EL (cell line): ENCODE data around the gene HOXC11.
A peak's percentile ranks its signal among the peaks of the same experiment; 100 is the strongest.

Experiments used
- DNase-seq: peaks from one replicate; pipeline ENCODE4 v3.0.0-alpha.2; 2016

The HOXC11 gene

DNA sequence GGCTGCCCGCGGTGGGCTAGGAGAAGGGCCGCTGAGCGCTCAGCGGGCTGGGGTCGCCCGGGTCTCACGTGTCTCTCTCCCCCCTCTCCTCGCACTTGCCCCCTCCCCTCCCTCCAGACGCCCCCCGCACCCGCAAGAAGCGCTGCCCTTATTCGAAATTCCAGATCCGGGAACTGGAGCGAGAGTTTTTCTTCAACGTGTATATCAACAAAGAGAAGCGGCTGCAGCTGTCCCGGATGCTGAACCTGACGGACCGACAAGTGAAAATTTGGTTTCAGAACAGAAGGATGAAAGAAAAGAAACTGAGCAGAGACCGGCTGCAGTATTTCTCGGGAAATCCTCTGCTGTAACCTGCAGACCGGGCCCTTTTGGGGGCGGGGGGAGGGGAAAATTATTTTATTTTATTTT is 2.1 kb downstream of the HOXC11 start:
- DNase-seq: no peak

DNA sequence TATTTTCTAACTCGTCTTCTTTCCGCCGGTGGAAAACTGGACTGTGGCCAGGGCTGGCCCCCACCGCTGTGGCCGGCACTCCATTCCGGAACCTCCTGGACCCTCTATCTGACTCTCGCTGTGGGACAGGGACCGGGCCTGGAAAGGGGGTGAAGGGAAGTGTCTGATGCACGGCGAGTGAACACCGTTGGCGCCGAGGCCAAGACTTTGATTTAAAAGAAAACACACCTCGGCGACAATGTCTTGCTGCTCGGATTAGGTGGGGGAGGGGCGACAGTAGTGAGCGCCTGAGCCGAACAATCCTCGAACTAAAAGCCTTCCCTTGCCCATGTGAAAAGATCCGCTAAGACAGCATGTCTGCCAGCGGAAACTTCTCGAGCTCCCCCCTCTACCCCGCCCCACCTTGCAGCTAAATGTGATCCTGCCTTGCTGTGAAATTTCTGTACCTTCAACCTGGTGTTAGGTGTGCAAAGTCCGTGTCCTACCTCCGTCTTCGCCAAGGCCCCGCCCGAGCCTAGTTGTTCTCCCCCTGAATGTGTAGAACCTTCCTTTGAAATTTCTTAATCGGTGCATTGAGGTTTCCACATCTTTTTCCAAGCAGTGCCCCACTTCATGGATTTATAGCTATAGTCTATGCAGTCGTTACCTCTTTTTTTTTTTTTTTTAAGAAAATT is 2.7 kb downstream of the HOXC11 start:
- DNase-seq: no peak

DNA sequence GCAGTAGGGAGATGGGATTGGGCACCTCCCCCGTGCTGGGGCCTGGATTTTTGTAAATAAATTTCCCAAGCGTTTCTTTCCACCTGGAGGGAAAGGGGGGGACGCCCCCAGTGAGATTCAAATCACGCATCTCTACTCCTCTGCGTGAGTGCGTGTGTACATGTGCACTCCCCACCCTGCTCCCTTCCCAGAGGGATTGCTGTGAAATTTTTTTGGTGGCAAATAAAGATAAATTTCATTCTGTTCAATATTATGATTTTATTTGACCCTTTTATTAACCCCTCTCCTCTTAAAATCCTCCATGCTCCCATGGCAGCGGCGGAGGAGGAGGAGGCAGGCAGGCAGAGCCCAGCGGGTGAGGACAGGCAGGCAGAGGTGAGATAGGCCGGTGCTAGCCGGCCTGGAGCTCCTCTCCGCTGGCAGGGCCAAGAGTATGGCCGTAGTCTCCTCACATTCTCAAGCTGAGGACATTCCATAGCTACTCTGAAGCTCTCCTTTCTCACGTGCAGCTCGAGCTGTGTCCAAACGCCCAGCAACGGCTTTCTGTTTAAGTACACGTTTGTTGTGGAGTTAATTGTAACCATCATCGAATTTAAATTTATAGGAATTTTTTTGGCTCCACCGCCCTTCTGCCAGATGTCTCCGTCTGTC is 3.4 kb downstream of the HOXC11 start:
- peak; percentile 63 for DNase-seq

DNA sequence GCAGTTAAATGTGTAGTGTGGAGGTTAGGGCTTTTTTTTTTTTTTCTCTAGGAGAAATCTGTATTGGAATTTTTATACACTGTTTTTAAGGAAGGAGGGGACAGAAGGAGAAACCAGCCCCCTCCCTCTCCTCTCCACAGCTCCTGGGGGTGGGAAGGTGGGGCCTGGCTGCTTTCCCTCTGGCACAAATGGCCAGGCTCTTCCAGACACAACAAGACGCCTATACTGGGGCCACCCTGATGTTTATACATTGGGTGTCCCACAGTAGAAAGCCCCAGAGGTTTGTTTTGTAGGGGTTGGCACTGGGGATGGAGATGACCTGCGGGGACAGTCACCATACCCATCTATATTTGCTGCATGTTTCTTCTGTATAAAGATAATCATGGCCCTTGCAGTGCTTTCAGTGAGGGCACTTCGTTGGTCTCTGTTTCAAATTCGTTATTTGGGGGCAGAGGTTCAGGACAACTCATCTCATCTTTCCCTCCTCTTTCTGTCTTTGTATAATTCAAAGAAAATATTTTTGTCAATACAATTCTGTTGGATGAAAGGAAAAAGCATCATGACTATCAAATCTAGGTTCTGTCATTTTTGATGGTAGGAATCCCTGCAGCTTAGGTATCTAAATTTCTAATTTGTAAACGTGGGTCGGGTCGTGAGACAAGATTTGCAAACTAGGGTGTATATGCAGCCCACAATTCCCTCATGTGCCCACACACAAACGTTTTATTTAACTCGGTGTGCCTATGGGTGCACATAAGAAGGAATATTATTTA is 4.1 kb downstream of the HOXC11 start:
- peak; percentile 37 for DNase-seq

DNA sequence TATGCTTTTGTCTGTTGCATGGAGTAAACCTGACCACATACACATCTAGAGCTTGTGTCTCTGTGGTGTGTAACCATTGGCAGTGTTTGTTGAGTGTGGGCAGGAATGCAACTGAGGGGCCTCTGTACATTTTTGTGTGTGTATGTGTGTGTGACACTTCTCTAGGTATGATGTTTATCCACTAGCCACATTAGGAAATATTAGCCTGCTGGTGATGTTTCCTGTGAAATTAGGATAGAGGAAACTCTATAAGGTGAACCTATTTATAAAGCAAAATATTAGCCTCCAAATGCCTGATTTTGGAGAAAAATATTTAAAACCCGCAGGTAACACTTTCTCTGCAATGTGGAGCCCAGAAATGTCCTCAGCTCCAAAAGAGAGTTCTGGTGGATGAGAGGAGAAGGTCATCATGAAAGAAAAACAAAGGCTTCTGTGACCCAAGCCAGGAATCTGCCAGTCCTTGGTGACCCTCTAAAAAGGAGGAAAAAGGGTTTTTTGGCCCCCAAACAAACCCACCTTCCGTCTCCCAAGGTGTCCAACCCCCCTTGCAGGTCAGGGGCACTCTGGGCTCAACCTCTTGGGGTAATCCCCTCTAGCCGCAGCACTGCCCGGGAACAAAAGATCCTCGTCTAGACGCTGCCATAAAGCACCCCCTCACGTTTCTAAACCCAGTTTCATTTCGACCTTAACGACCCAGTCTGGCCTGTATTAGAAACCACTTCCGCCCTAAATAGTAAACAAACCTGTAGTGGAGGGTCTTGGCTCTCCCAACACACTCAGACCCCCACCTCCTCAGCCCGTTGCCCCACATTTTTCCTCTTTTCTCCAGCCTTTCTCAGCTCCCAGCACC is 4.9 kb downstream of the HOXC11 start:
- no peak for DNase-seq

DNA sequence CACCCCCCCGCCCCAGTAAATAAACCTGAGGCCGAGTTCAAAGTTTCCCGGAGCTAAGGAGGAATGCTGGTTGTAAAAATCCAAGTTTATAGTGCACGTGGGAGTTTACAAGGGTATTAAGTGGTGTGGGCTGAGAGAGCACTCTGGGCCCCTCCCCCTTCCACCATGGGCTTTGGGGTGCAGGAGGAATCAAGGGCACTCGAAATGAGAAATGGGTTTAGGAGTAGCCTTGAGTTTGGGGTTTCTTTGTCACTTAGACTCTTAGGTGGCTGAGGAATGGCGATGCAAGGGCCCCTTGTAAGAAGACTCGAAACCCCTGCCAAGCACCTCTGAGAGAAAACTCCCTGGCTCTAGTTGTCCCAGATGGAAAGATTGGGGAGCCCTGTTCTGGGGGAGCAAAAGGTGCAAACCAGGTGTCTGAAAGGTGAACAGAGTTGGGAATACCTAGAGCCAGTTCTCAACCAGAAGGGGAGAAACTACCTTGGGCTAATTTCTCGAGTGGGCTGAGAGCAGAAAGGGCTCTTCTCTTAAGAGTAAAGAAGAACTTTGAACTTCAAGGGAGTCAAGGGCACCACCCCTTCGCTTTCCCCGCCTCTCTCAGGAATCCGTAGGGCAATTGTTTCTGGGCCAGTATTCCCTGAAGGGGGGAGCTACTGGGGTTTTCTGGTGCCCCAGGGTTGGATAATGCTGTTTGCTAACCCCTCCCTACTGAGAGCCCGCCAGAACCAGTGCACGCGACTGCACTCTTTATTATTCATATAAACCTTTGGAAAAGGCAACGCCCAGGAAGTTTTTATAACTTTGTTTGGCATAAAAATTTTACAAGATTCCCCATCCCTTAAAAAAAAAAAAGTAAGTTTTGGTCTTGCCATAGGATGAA is 5.8 kb downstream of the HOXC11 start:
- DNase-seq: peak; percentile 79

DNA sequence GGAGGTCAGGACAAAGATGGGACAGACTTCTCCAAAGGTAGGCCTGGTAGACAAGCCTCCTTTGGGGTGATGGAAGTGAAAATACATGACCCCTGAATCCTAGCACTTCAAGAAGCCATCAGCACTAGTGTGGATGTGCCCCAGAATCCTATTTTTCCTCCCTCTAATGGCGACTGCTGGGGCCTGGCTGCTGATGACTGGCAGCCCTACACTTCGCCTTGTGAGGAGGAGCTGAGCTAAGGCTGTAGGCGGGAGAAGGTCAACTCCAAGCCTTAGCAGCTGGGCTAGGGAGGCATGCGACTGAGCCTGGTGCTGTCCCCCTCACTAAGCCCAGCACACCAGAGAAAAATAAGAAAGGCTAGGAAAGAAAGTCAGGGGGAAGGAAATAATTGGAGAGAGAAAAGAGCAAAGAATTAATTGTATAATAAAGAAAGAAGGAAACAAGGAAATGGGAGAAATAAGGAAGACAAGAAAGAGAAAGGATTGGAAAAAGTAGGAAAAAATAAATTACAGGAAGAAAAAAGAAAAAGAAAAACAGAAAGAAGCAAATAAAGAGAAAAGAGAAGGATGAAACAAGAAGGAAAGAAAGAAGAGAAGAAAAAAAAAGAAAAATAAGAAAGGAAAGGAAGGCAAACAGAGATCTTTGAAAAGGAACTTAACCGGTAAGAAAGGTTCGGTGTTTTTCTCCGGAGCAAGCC is 7.3 kb downstream of the HOXC11 start:
- DNase-seq: peak; percentile 48

DNA sequence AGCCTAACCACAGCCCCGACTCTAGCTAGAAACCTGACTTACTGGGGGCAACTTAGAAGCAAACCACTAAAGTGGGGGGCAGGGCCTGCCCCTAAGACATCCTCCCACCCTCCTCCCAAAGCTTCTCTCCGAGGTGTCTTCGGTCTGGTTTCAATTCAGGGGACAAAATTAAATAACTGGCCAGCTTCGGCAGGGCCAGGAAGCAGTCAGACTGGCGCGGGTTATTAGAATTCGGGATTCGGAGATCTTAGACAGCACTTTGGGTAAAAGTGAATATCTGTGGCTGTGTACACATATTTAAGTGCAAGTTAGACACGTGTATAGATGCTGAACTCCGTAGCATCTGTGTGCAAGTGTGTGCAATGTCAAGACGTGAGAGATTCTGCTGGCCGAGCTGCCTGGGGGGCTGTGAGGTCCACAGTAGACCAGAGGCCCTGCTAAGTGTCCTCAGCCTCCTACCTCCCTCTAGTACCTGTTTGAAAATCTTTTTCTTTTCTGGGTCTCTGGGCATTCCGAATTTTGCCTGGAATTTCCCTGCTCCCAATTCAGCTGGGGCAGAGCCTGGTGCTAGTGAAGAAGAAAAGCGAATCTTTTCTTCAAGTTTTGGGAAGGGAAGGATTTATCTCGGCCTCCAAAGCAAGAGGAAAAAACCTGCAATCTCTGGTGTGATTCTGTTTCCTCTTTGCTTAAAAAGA is 8.0 kb downstream of the HOXC11 start:
- DNase-seq: peak; percentile 23

DNA sequence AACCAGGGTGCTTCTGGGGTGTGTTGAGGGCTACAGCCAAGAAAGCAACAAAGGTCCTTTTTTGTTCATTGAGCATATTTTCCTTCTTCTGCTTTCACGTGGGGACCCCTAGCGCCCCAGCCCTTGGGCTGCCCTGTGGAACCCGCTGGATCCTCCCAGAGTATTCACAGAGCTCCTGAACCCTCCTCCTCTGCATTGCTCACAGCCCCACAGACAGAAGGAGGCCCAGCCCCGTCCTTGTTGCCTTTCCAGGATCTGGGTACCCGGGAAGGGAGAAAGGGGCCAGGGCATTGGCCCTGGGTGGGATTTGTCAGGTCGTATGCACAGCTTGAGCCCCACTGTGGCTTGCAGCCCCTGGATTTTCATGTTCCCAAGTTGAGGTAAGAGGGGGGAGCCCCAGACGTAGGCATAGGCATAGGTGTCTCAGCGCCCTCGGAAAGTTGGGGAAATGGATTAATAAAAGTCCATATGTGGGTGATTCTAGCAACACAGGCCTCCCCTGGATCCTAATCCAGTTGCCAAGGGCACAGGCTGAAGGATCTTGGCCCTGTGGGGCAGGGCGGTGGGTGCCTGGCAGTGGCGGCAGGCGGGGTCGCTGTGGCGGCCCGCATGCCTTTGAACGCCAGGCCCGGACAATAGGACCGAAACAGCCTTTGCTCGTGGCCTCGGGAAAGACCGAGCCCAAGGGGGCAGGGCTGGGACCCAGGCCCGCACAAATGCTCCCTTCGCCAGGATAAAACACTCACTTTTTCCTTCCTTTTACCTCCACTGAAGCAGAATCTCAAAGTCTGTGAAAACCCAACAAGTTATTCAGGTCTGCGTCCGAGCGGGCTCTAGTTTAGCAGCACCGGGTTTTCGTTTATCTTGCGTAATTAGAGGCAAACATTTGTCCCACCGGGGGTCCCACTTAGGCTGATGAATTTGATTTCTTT is 9.0 kb downstream of the HOXC11 start:
- peak; percentile 68 for DNase-seq

DNA sequence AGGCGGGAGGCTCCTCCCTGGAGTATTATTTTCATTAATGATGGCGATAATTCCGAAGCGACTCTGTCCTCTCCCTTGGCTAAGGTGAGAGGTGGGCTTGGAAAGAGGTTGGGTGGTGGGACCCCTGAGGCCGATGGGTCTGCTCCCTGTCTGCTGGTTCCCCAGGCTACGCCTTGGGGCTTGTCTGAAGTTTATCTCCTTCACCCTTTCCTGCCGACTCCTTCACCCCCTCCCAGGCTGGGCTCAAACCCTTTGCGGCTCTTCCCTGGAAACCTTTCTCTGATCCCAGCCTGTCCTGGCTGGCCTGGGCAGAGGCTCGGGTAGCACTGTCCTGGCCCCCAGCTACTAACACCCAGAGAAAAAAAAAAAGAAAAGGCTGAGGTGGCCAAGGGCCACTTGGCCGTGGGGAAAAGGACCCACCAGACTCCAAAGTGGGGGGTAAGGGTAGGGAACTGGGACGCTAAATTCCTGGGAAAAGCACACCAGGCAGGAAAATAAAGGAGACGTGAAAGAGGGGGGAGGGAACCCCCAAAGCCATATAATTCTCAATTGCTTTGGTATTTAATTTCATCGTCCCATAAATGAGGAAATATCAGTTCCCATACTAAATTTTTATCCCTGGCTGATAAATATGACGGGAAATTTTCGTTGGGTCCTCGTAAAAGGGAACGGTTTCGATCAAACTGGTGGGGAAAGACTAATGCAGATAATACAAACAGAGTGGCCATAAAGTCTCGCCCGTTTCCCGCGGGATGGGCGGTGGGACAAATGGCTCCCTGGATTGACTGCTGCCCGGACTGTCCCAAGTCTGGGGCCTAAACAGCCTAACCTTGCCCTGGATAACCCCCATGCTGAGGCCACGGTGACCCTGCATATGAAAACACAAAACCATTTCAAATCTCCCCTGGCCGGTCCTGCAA is 10.0 kb downstream of the HOXC11 start:
- DNase-seq: no peak

DNA sequence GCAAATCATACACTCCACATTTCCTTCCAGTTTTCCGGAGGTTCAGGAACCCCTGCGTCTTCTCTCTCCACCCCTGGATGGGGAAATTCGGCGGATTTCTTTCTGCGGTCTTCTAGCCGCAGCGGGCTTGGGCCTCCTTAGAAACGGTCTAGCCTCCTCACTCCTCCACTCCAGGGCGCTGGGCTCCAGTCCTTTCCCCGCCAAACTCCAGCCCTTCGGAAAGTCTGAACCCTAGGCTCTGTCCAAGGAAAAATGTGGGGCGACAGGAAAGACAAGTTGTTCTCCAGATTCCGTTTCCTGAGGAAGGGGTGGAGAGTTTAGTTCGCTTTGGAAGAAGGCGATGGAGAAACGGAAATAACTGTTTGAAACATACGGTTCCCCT is 10.6 kb downstream of the HOXC11 start:
- no peak for DNase-seq

DNA sequence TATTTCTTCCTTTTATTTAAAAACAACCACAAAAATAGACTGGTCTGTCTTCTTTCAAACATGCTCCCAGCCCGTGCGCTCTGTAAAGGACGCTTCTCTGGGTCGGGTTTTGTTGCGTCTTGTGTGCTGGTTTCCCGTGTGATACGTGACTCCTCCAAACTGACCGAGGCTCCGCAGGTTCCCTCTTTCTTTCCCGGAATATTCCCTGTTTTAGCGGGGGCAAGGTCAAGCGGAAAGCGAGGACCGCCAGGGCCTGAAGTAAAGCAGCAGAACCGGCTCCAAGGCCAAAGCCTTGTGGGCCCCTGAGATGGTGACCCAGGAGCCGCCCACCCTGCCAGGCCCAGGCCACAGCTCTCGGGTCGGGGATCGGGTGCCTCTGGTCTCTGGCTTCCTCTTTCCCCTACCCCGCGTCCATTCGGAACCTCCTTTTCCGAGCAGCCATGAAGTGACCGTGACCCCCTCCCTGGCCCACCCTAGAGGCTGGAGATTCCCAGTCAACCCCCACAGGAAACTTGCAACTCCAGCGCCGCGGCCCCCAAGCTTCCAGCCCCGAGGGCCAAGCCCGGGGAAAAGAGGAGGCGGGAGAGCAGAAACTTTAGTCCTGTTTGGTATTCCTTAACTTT is 11.1 kb downstream of the HOXC11 start:
- peak; percentile 44 for DNase-seq

DNA sequence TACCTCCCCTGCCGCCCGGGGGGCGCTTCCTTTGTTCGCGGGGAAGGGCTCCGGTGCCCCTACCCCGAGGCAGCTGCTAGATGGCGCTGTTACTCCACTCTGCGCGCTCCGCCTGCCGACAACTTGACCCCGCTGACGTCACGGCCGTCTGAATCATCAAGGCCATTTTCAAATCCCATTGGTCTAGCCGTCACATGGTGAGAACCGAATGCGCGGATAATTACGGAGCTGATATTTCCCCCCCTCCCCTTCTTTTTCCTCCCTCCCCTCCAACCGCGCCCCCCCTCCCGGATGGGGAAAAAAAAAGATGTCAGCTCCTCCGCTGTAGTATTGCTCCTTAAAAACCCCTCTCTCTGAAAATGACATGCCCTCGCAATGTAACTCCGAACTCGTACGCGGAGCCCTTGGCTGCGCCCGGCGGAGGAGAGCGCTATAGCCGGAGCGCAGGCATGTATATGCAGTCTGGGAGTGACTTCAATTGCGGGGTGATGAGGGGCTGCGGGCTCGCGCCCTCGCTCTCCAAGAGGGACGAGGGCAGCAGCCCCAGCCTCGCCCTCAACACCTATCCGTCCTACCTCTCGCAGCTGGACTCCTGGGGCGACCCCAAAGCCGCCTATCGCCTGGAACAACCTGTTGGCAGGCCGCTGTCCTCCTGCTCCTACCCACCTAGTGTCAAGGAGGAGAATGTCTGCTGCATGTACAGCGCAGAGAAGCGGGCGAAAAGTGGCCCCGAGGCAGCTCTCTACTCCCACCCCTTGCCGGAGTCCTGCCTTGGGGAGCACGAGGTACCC is 12.2 kb downstream of the HOXC11 start, which contains the start of gene HOXC10:
Gene HOXC10 (plus strand): TSS at position 246 of the 791 bp plus-strand sequence. CDS start 114 bp downstream, at position 360.
- DNase-seq: peak; percentile 95

DNA sequence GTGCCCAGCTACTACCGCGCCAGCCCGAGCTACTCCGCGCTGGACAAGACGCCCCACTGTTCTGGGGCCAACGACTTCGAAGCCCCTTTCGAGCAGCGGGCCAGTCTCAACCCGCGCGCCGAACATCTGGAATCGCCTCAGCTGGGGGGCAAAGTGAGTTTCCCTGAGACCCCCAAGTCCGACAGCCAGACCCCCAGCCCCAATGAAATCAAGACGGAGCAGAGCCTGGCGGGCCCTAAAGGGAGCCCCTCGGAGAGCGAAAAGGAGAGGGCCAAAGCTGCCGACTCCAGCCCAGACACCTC is 12.7 kb downstream of the HOXC11 start:
- DNase-seq: no peak

DNA sequence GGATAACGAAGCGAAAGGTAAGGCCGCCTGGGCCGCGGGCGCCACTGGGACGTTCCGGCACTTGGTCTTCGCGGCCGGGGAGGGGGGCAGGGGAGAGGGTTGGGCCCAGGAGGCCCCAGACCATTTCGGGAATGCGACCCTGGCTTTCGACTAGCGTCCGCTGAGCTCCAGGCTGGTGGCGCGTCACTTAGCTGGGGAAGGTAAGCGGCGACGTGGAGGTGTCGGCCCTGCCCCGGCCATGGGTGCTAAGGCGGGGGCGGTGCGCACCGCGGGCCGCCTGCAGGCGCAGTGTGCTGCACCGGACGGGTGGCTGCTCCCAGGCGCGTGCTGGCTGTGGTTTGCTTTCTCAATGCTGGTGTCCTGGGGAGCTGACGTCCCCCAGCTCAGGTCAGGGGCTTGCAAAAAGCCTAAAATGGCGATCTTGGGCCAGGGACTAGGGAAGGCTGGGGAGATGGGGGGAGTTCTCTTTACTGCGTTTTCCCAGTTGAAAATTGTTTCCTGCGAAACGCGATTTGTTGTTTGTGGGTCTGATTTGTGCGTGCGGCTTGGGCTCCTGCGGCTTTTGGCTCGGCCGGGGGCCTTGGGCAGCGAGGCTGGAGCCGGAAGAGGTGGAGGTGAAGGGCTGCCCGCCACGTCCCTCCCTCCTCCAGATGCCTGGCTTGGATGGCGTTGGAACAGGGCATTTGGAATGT is 13.2 kb downstream of the HOXC11 start:
- peak; percentile 60 for DNase-seq

DNA sequence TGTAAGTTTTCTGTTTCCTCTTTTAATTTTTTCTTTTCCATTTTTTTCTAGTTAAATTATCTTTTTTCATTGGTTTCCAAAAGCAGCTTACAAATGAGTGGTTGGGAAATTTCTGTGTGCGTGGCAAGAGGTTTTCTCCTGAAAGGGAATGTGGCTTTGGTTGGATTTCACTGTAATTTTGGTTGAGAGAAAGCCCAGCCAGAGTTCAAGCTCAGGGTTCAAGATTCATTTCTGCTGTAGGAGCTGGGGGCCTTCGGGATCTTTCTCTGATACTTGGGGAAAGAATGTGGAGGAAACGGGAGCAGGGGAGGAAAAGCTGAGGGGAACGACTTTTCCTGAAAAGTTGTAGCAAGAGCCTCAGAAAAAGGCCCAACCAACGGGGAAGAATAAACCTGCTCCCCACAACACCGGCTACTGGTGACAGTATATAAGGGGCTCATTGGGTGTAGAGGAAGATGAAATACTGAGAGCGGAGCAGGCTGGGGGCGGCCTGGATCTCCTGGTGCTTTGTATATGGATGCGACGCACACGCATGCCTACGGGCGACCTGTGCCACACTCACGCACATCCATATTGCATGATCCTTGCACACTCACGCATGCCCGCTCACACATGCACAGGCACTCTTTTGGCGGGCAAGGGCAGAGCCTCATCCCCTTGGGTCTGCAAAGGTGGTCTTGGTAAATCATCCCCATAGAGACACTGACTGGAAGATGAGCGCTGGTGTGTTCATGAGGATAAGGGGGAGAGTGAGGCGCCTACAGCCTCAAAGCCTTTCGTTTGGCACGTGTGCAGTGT is 14.0 kb downstream of the HOXC11 start:
- no peak for DNase-seq
